ENCODE measurements around the gene GUCA2B.
A peak's percentile ranks its signal among the peaks of the same experiment; 100 is the strongest.

Gene GUCA2B

DNA sequence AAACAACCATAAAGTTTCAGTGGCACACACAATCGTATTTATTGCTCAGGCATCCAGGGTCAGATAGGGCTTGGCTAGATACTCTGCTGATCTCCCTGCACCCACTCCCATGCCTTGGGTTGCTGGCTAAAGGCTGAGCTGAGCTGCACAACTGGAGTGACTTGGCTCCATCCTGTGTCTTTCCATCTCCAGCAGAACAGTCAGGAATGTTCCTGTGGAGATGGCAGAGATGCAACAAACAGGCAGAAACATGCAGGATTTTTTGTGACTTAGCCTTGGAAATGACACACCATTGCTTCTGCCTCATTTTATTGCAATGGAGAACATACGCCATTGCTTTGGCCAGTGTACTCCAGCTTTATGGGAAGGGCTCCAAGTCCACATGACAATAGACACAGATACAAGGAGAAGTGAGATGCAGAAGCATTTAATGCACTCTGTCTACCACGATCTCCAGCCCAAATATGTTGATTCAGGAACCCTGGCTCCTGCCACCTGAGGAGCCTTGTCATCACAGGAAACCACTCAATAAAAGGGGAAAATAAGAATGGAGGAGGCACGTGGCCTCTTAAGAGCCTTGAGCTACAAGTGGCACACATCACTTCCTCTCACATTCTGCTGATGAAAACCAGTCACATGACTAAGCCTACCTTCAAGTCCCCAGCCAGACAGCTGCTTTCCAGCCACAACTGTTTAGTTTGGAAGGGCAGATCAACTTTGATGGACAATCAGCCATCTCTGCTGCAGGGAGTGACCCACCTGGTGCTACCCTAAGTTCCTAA, 10.1 kb upstream of the GUCA2B start:
- no peaks in the 10 kb centered on the region for H3K4me1 ChIP-seq (ENCODE audit: control insufficient read depth, insufficient read depth, low read length)
- no peak for DNase-seq (ENCODE audit: low read depth, low spot score)
- no peaks in the 10 kb centered on the region for H3K9me3 ChIP-seq (ENCODE audit: control insufficient read depth, insufficient read depth, low read length)
- H3K36me3 ChIP-seq (ENCODE audit: control insufficient read depth, insufficient read depth, low read length): no peaks in the 10 kb centered on the region
- WGBS (ENCODE audit: insufficient coverage, insufficient read length): no CpG with 5 or more reads among the region's 4 CpGs
- H3K27ac ChIP-seq (ENCODE audit: low read length): no peak overlapping the region
- H3K4me3 ChIP-seq (ENCODE audit: low read length): no peak overlapping the region
- no peaks in the 10 kb centered on the region for H3K27me3 ChIP-seq (ENCODE audit: control insufficient read depth, insufficient read depth, low read length)

DNA sequence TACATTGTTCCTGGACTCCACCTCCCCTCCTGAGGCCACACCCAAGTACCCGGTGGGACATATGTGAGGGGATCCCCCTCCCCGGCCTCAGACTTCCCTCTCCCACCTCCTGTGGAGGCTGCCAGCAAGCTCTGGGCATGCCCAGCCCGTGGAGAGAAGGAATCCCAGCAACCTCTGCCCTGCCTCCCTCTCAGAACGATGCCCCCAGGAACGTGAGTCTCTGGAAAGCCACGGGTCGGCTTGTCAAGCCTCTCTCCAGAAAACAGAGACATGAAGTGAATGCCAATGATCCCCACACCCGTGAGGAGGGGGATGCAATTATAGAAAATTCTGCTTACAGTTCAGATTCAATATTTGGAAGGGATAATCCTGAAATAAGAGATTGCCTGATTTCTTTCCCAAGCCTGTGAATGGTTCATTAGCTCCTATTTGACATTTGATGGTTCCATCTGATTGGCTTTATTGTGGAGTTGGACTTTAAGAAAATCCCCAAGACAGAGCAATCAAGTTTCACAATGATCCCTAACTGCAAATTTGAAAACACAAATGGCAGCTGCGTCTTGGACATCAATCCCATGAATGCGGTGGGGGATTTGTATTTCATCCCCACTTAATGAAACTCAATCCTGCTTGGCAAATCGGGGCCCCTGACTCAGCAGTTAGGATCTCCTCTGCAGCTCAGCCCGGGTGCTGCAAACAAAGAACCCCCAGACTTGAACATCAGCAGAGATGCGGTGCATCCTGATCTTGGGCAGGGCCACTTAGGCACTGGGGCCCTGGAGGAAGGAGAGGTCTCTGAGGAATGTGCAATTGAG, 9.1 kb upstream of the GUCA2B start:
- WGBS (ENCODE audit: insufficient coverage, insufficient read length): no CpG with 5 or more reads among the region's 13 CpGs
- no peak overlapping the region for H3K4me3 ChIP-seq (ENCODE audit: low read length)
- DNase-seq (ENCODE audit: low read depth, low spot score): no peak
- H3K27me3 ChIP-seq (ENCODE audit: control insufficient read depth, insufficient read depth, low read length): no peaks in the 10 kb centered on the region
- H3K9me3 ChIP-seq (ENCODE audit: control insufficient read depth, insufficient read depth, low read length): no peaks in the 10 kb centered on the region
- no peak overlapping the region for H3K27ac ChIP-seq (ENCODE audit: low read length)
- H3K4me1 ChIP-seq (ENCODE audit: control insufficient read depth, insufficient read depth, low read length): no peaks in the 10 kb centered on the region
- no peaks in the 10 kb centered on the region for H3K36me3 ChIP-seq (ENCODE audit: control insufficient read depth, insufficient read depth, low read length)

GRCh38 chr1:42144711-42145388, 8.4 kb upstream of the GUCA2B start:
- Histone ChIP-seq H3K36me3 (ENCODE audit: control insufficient read depth, insufficient read depth, low read length) (no peaks in the 10 kb centered on the region), H3K27ac (ENCODE audit: low read length) (no peak overlapping the region), H3K27me3 (ENCODE audit: control insufficient read depth, insufficient read depth, low read length) (no peaks in the 10 kb centered on the region), H3K9me3 (ENCODE audit: control insufficient read depth, insufficient read depth, low read length) (no peaks in the 10 kb centered on the region), H3K4me1 (ENCODE audit: control insufficient read depth, insufficient read depth, low read length) (no peaks in the 10 kb centered on the region), H3K4me3 (ENCODE audit: low read length) (no peak overlapping the region)
- no CpG with 5 or more reads among the region's 12 CpGs for WGBS (ENCODE audit: insufficient coverage, insufficient read length)
- DNase-seq (ENCODE audit: low read depth, low spot score): no peak

DNA sequence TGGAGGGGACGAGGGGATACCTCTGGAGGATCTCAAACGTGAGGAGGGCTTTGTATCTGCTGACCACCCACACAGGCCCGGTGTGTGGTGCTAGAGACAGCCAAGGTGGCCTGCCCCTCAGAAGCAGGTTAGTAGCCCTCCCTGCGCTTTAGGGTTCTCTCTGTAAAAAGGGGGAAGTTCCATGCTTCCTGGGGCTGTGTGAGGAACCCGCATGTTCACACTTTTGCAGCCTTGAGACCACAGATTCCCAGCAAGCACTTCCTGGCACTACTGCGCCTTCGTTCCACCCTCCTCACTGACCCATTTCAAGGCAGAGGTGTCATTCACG, 7.9 kb upstream of the GUCA2B start:
- Histone ChIP-seq H3K27ac (ENCODE audit: low read length) (no peak overlapping the region), H3K4me3 (ENCODE audit: low read length) (no peak overlapping the region), H3K27me3 (ENCODE audit: control insufficient read depth, insufficient read depth, low read length) (no peaks in the 10 kb centered on the region), H3K4me1 (ENCODE audit: control insufficient read depth, insufficient read depth, low read length) (no peaks in the 10 kb centered on the region), H3K9me3 (ENCODE audit: control insufficient read depth, insufficient read depth, low read length) (no peaks in the 10 kb centered on the region), H3K36me3 (ENCODE audit: control insufficient read depth, insufficient read depth, low read length) (no peaks in the 10 kb centered on the region)
- WGBS (ENCODE audit: insufficient coverage, insufficient read length): no CpG with 5 or more reads among the region's 8 CpGs
- DNase-seq (ENCODE audit: low read depth, low spot score): no peak

DNA sequence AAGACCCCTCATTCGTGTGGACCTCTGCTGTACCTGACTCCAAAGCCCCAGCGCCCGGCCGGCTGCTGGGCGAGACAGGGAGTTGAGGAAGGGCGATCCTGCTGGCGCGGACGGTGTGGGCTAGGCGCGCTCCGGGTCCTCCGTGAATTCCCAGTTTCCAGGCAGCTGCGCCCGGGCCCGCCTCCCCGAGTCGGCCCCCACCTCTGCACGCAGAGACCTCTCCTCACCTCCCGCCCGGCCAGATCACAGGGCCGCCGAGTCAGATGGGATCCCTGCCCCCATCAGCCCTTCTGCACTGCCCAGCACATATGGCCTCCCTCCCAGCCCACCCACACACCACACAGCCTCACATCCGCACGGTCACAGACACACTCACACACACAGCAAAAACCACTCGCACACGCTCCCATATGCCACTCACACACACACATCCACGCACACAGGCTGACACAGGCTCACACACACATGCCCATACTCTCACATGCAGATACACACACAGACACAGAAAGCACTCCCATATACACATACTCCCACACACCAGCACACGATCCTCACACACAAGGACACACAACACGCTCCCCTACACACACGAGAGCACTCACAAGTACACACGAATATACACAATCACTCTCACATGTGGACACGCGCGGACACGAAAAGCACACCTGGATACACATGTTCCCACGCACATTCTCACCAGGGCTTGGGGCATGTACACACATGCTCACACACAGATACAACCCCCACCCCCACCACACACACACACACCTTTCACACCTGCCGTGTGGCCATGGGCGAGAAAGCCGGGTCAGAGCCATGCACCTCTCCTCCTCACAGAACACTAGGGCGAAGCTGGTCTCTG, 7.2 kb upstream of the GUCA2B start:
- WGBS (ENCODE audit: insufficient coverage, insufficient read length): 100% methylated on average over 4 of the region's 41 CpGs

GRCh38 chr1:42146626-42147320, 6.4 kb upstream of the GUCA2B start:
- H3K4me1 ChIP-seq (ENCODE audit: control insufficient read depth, insufficient read depth, low read length): no peaks in the 10 kb centered on the region
- H3K27ac ChIP-seq (ENCODE audit: low read length): no peak overlapping the region
- no peaks in the 10 kb centered on the region for H3K36me3 ChIP-seq (ENCODE audit: control insufficient read depth, insufficient read depth, low read length)
- peak; percentile 77 for DNase-seq (ENCODE audit: low read depth, low spot score)
- no peaks in the 10 kb centered on the region for H3K27me3 ChIP-seq (ENCODE audit: control insufficient read depth, insufficient read depth, low read length)
- no CpG with 5 or more reads among the region's 19 CpGs for WGBS (ENCODE audit: insufficient coverage, insufficient read length)
- H3K9me3 ChIP-seq (ENCODE audit: control insufficient read depth, insufficient read depth, low read length): no peaks in the 10 kb centered on the region
- H3K4me3 ChIP-seq (ENCODE audit: low read length): no peak overlapping the region

More for the DNA sequence above, 7.2 kb upstream of the GUCA2B start:
- DNase-seq (ENCODE audit: low read depth, low spot score): no peak
- Histone ChIP-seq H3K36me3 (ENCODE audit: control insufficient read depth, insufficient read depth, low read length) (no peaks in the 10 kb centered on the region), H3K27me3 (ENCODE audit: control insufficient read depth, insufficient read depth, low read length) (no peaks in the 10 kb centered on the region), H3K4me3 (ENCODE audit: low read length) (no peak overlapping the region), H3K27ac (ENCODE audit: low read length) (no peak overlapping the region), H3K4me1 (ENCODE audit: control insufficient read depth, insufficient read depth, low read length) (no peaks in the 10 kb centered on the region), H3K9me3 (ENCODE audit: control insufficient read depth, insufficient read depth, low read length) (no peaks in the 10 kb centered on the region)

GRCh38 chr1:42148166-42148565, 5.0 kb upstream of the GUCA2B start:
- H3K27ac ChIP-seq (ENCODE audit: low read length): no peak overlapping the region
- no peaks in the 10 kb centered on the region for H3K9me3 ChIP-seq (ENCODE audit: control insufficient read depth, insufficient read depth, low read length)
- H3K27me3 ChIP-seq (ENCODE audit: control insufficient read depth, insufficient read depth, low read length): no peaks in the 10 kb centered on the region
- no peak for DNase-seq (ENCODE audit: low read depth, low spot score)
- H3K4me3 ChIP-seq (ENCODE audit: low read length): no peak overlapping the region
- H3K4me1 ChIP-seq (ENCODE audit: control insufficient read depth, insufficient read depth, low read length): no peaks in the 10 kb centered on the region
- no CpG with 5 or more reads among the region's 1 CpG for WGBS (ENCODE audit: insufficient coverage, insufficient read length)
- no peaks in the 10 kb centered on the region for H3K36me3 ChIP-seq (ENCODE audit: control insufficient read depth, insufficient read depth, low read length)

DNA sequence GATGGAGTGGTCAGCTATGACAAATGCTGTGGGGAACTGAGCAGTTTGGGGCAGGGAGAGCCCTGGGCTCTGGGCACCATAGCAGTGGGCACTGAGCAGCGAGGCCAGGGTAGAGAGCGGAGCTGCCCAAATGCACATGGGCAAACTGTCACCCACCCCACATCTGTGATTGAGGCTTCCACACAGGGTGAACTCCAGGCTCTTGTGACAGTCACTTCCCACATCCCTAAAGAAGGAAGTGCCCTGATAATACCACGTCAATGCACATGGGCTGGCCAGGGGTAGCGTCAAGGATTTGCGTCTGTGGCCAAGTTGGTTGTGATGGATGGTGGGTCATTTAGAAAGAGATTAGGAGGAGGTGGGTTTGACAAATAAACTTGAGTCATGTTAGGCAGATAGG, 2.6 kb upstream of the GUCA2B start:
- H3K4me1 ChIP-seq (ENCODE audit: control insufficient read depth, insufficient read depth, low read length): no peaks in the 10 kb centered on the region
- no peak for DNase-seq (ENCODE audit: low read depth, low spot score)
- no peak overlapping the region for H3K4me3 ChIP-seq (ENCODE audit: low read length)
- H3K9me3 ChIP-seq (ENCODE audit: control insufficient read depth, insufficient read depth, low read length): no peaks in the 10 kb centered on the region
- no CpG with 5 or more reads among the region's 5 CpGs for WGBS (ENCODE audit: insufficient coverage, insufficient read length)
- no peaks in the 10 kb centered on the region for H3K36me3 ChIP-seq (ENCODE audit: control insufficient read depth, insufficient read depth, low read length)
- no peak overlapping the region for H3K27ac ChIP-seq (ENCODE audit: low read length)
- no peaks in the 10 kb centered on the region for H3K27me3 ChIP-seq (ENCODE audit: control insufficient read depth, insufficient read depth, low read length)

DNA sequence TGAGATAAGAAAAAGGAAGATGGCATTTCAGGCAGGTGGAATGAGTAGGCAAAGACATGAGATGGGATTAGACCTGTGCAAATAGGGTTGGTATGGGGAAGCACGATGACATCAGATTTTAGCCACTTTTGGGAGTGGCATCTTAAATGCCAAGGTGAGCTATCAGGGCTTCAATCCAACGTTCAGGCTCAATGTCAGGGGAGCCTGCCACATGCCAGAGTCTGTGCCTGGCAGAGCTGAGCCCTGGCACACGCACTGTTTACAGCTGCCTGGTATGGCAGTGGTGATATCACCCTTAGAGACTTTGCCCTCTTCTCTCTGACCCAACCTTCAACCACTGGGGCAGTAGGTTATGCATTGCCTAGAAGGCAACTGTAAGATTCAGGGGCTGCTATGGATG, 1.1 kb upstream of the GUCA2B start:
- no CpG with 5 or more reads among the region's 3 CpGs for WGBS (ENCODE audit: insufficient coverage, insufficient read length)
- Histone ChIP-seq H3K4me1 (ENCODE audit: control insufficient read depth, insufficient read depth, low read length) (no peaks in the 10 kb centered on the region), H3K27ac (ENCODE audit: low read length) (no peak overlapping the region), H3K36me3 (ENCODE audit: control insufficient read depth, insufficient read depth, low read length) (no peaks in the 10 kb centered on the region), H3K9me3 (ENCODE audit: control insufficient read depth, insufficient read depth, low read length) (no peaks in the 10 kb centered on the region), H3K4me3 (ENCODE audit: low read length) (no peak overlapping the region), H3K27me3 (ENCODE audit: control insufficient read depth, insufficient read depth, low read length) (no peaks in the 10 kb centered on the region)
- no peak for DNase-seq (ENCODE audit: low read depth, low spot score)

Measured in iPS DF 6.9 (cell line).